AG08396 (cell line): ENCODE results near the gene DDX31.

Experiments
- DNase-seq: peaks from one replicate; pipeline ENCODE4 v3.0.0; 2012; ENCODE audit warnings: low spot score, mixed read lengths

Gene DDX31

DNA sequence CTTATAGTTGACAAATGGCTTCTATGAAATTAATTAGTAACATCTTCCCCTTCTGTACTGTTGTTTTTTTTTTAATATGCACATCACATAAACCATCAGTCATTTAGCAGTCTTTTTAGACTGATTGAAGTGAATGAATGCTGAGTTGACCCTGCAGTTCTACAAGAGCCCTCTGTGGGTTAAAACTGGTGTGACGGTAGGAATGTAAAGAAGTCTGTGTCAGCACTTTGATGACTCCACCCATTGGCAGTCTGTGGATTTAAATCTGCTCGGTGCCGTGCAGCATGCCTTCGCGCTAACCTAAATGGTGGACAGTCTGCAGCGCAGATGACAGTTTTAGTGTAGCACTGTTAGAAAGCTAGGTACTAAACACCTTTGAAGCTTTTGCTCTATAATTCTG, 3.6 kb upstream of the DDX31 start:
- peak; percentile 45 for DNase-seq

DNA sequence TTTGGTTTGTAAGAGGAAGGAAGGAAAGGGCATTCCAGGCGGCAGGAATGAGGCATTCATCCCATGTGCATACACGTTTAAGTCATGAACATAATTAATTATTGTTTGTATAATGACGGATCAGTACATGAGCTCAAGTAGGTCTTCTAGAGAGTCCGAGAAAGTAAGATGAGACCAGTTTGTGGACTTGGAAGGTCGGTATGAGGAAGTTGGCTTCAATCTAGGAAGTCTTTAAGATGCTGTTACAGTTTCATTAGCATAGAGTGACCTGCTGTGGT, 2.6 kb upstream of the DDX31 start:
- no peak for DNase-seq

DNA sequence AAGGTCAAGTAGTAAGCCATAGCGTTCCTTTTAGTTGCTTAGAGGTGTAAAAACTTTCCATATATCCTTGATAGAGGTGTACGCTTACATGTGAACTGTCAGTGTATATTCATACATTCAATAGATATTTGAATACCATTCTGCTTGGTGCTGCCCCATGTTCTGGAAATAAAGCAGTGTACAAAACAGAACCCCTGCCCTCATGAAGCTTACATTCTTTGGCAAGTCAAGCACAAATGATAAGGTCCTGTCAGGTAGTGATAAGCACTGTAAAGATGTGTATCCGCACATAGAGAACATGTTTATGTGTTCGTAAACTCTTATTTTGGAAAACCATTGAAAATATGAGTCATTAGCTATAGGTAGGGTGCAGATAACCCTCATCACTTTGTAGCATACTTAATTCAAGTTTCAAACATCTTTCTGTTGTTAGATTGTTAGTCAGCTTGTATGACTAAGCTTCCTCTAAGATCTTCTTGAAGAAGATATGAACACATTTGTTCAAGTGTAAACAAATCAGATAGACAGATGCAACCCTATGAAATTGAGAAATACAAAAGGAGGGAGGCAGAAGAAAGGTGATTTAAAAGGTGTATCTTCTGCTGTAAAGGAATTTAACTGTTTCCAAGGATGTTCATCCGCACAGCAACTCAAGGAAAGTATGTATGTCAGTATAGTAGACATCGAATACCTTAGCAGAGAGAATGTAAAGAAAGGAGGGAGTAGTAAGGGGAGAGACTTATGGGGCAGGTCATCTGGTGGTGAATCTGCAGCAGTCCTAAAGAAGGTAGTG, 2.0 kb upstream of the DDX31 start:
- peak; percentile 15 for DNase-seq

DNA sequence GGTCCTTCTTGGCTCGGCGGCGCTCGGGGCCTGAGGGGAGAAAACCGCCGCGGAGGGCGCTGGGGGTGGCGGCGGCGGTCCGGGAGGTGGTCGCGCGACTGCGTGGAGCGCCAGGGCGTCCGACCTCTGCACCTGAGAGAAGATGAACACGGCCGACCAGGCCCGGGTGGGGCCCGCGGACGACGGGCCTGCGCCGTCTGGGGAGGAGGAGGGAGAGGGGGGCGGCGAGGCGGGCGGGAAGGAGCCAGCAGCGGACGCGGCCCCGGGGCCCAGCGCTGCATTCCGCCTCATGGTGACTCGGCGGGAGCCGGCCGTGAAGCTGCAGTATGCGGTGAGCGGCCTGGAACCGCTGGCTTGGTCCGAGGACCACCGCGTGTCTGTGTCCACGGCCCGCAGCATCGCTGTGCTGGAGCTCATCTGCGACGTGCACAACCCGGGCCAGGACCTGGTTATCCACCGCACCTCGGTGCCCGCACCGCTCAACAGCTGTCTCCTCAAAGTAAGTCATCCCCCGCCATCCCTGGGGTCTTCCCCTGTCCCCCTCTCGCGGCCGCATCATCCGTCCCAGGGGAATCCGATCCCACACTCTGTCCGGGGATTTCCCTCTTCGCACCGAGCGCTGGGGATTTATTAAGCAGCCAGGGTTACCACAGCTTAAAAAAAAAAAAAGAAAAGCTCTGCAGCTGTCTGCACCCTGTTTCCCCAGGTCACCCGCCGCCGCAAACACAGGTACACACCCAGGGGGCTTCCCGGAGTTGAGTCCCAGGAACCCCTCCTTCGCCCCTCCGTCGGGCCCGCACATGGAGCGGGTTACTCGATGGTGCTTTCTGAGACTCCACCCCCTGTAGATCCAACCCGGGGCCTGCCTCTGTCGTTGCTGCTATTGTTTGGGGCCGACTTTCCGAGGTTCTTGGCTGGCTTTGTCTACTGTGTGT, 941 bp upstream of the DDX31 start, which contains the start of gene GTF3C4:
Gene GTF3C4 (plus strand): TSS at position 8 of the 935 bp plus-strand sequence. CDS start 135 bp downstream, at position 143.
- DNase-seq = peak; percentile 29

DNA sequence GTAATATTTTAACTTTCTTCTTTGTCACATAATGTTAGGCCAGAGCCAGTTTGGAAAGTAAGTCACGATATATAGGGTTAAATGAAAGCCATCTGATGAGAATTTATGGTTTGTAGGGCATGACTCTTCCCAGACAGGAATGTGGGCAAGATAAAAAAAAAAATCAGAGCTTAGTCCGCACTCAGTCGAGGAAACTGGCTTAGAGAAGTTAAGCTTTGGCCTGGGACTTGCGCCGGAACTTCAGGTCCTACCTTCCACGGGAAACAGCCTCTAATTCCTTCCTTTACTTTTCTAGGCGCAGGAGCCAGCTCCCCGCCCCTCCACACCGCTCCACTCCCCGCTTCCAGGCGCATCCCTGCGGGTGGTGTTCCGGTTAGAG, 475 bp downstream of the DDX31 start:
- DNase-seq = no peak

DNA sequence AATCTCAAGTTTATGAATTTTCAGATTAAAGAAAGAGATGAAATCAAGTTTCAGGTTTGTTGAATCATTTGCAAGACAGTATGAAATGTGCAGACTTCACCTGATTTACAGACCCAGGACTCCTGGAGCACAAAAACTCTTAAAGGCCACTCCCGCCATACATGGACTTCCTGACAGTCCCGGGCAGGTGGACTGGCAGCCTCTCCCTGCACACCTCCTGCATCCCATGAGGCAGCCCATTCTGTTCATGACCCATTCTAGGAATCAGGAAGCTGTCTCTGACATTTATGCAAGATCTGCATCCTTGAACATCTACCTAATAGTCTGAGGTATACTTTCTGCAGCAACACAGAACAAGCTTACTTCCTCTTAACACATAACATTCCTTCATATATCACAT, 5.9 kb downstream of the DDX31 start:
- no peak for DNase-seq

DNA sequence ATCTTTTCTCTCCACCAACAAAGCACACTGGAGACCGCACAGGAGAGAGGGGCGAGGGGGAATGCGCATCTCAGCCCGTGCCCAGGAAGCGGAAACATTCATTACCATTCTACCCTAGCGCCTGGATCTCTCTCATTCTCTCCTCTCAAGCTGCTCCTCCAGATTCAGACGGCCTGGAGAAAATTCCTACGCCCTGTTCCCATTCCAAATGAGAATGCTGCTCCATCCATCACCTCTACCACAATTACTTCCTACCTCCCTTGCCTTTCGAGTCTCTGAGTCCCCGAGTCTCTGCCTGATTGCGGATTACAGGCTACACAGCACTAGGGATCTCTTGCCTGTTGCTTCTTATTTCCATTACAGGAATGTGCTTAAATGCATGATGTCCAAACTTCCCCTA, 6.7 kb downstream of the DDX31 start:
- DNase-seq = no peak

DNA sequence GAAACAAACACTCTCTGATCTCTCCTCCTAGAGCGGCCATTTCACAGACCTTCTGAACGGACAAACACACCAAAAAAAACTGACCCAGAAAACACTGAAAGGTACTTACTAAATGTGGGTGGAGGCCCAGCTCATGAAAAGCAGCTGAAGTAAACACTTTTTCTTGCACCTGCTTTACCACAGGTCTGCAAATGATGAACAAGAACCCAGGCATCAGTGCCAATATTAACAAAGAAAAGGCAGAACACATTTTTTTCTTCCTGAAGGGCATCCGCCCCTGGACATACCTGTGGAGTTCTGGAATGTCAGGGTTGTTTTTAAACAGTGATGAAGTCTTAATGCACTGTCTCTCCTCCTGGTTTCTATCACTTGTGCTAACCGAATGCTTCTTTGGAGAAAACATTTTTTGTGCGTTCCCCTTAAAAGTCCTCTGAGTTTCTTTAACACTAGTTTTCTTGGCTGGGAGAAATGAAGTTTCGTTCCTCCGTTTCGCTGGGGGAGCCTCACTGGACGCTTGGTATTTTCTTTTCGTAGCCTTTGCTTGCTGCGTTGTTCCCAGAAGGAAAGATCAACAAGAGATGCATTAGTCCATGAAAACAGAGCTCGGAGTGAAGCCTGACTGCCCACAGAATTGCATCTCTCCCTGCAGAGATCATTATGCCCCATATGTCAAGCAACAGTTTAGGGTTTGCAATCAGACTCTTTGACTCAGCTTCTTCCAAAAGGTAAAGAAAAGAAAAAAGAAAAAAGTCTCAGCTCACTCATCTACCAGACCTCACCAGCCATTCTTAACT, 7.4 kb downstream of the DDX31 start:
- DNase-seq = no peak

DNA sequence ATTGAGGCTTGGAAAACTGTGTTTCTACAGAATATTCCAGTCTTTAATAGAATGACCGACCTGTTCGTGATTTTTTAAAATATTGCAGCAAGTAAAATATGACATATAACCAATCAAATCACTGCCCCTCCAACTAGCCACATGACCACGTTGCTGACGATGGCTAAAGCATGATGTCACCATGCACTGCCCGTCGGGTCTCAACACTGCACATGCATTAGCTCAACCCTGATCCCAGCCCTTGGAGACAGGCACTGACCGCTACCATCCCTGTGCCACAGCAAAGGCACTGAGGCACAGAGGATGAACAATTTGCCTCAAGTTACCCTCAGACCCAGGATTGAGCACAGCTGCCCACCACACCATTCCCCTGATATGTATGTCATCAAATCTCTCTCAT, 13.5 kb downstream of the DDX31 start:
- DNase-seq = no peak

DNA sequence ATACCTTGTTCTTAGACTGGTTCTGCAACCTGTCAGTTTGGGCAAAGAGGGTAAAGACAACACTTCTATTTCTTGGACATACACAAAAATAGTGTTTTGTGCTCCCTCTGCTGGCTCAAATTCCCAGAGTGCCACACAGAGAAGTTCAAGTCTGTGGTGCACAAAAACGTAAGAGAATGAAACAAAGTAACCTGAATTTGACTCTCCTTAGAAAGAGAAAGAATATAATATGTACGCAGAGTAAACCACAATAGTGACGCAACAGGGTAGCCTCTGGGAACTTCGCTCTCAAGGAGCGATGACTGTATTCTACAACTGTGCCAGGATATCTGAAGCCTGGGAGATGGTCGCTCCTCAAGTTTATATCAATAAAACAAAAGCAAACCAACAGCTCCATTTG, 18.5 kb downstream of the DDX31 start:
- DNase-seq = peak; percentile 44

DNA sequence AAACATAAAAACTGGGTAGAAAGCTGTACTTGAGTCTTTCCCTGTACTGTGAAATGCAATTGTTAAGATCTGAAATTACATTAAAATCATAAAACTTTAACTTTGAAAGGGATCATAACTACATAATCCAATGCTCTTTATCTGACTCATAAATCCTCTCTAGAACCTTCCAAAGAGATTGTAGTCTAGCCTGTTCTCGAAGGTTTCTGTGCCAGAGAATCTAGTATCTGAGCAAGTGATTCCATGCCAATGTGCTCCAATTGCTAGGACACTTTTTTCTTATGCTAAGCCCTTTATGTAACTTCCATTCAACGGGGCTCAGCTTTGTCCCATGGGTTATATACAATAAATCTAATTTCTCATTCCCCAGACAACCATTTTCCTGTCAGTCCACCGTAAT, 21.1 kb downstream of the DDX31 start:
- DNase-seq = no peak

DNA sequence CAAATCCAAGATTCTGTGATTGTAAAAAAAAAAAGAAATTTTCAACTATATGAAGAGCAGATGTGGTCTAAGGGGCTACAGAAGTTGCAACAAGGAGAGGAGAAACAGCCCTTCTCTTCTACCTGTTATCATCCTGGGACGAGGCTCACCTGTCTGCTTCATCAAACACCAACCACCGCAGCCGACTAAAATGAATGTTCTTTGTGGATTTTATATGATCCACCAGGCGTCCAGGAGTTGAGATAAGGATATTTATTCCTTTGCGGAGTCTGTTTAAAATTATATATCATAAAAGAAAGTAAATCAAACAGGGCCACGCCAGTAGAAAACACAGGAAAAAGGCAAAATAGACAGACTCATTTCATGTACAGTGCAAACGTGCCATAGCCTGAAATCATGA, 21.5 kb downstream of the DDX31 start:
- DNase-seq = no peak

DNA sequence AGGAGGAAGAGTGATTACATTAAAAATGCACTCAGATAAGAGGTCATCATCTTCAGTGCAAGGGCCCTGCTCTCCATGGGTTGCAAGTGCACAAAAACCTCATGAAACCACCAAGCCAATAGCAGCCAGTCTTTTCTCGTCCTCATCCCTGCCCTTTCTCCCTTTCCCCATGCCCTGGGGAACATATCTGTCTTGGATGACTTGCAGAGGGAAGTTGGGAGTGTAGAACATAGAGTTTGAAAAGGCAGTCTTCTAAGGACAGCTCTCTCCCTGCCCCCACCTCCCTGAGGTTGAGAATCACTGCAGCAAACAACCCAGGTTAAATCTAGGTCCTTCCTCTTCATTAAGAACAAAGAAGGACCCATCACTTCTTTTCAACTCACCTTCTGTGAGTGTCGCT, 22.0 kb downstream of the DDX31 start:
- DNase-seq = no peak

DNA sequence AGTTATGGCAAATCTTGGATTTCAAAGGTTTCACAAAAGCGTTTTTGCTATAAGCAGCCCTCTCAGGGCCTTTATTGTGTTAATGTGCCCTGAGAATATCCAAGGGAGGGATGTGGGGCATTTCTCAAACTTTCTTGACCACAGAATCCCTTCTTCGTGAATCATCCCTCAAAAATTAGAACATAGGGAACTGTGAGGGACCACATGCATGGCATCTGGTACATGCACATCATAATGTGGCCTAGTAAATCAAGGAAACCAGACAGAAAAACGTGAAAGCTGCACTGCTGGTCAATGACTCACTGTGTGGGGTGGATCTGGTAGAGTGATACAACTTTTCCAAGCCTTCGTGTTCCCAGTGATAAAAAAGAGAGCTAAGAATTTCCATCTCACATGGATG, 22.4 kb downstream of the DDX31 start:
- DNase-seq = peak; percentile 88

DNA sequence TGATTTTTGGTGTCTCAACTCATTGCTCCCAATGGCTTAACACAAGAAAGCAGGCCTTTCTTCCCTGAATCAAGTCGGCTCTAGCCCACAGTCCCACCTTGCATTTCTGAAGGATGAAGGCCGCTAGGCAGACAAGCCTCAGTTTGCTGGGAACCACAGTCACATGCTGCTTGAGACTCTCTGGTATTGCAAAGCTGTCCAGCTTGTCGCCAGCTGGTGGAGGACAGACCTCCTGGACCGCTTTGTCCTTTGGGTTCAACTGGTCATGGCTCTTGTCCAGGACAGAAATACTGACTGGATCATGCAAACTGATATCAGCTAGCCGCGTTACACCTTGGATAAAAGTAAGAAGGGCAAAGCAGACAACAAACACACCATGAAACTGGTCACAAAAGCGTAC, 23.1 kb downstream of the DDX31 start:
- DNase-seq = no peak

DNA sequence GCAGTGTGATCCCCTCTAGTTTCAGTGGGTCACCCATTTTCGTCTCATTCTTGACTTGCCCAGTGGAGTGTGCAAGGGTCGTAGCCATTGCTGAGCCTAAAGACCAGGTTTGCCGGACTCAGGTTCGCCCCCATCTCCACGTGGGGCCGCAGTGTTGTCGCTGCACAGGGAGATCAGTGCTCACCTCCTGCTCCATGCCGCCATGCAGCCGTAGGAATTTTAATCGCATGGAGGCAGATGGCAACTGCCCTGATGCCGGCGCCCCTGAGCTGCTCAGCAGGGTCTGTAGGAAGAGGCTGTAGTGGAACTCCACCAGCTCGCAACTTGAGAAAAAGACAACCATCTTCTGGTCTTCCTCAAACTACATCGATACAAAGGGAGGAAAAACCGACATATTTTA, 24.1 kb downstream of the DDX31 start:
- DNase-seq = no peak

DNA sequence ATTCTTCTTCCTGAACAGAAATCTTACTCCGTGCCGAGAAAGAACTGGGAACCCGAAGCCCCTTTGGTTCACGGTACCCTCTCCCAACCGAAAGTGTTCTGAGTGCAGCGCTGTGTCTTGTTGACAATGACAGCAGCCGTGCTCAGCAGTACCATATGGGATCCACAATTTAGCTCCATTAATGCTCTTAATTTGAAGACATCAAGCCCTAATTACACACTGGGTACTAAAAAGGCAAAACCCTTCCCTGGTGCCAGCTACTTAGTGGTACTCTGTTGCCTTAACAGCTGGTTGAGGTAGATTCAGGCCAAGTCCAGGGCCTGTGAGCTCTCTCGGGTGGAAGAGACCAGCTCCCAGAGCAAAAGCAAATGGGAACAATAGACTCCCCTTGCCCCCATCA, 24.5 kb downstream of the DDX31 start:
- DNase-seq = no peak

DNA sequence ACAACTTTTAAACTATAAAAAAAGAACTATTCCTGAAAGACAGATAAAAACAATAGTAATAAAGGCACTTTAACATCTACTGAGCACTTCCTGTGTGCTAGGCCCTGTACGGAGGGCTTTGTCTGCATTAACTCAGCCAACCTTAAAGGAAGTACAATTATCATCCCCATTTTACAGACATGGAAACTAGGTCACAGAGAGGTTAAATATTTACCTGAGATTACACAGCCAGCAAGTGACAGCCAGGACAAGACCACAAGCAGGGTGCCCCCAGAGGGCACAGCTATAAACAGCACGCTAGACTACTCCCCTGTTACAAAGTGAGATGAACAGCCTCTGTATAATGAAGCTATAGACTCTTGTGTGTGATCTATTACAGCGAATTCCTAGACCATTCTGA, 25.5 kb downstream of the DDX31 start:
- no peak for DNase-seq

DNA sequence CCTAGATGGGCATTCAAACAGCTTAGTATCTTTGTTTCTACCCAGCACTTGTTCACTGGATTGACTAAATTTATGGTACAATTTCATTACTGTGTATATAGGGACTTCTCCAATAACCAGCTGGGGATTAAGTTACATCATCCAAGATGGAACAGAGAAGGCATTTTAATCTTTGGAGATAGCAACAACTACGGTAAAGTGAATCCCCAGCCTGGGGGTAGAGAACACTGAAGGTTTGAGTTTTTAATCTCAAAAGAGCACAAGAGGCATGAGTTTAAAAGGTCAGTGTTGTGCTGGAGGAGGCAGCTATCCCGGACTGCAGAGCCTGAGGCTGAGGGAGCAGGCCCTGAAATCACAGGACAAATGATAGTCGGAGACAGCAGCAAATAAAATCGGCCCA, 28.6 kb downstream of the DDX31 start:
- DNase-seq = no peak

DNA sequence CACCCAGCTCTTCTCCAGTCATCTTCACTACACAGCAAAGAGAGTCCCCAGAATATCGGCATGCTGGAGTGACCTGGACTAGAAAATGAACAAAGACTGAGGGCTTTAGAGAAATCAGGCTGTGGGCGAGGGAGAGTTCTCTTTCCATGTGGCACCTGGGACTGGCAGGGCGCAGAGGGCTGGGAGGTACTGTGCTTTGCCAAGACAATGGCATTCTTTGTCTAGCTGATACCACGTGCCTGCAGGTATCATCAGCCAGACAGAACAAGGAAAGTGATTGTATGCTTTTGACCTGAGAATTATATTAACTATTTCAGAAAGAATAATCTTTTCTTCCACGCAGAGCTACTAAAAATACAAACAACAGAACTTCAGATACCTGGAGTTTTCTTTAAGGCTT, 30.5 kb downstream of the DDX31 start:
- no peak for DNase-seq

DNA sequence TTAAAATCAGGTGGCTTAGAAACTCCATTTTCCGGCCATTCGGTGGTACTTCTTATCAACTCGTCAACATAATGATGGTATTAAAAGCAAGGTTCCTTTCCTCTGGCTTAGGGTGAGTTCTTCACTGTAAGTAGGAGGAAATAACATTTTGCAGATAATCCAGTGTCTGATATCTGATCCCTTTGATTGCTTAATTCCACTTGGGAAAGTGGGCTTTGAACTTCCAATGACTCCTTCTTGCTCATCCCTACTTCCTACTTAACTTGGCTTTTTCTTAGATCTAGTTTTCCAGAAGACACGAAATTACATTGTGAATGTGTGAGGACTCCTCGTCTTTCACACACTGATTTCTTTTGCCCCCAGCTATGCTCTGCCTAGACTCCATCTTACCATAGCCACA, 31.5 kb downstream of the DDX31 start:
- no peak for DNase-seq

DNA sequence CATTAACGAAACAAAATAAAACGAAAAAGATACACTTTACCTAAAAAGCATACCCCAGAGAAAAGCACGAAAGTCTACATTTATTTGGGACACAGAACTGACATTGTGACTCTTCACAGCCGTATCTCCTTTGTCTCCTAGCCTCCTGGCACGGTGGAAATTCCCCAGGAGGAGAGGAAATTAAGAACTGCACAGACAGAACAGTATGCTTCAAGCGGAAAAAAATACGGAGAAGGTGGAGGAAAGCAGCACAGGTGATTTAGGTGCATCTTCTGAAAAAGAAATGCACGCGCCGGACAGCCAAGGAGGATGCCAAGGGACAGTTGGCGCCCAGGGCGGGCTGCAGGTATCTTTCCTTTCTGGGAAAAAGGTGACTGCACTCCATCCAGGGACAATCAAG, 32.0 kb downstream of the DDX31 start:
- no peak for DNase-seq

DNA sequence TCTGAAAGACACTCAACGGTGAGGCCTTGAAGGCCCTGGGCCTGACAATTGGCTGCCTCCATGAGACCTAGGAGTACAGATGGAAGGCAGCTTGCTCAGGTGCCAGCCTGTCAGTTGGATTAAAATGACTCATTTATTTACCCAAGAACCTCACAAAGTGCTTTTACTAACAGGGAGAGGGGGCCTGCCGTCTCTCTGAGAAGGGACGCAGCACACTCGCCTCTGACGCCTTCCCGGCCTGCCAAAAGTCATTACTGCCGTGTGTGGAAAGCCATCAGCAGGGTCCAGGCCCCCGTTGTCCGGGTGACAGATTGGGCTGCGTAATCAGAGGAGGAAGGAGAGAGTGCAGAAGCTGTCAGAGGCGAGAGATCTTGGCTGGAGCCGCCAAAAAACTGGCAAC, 32.4 kb downstream of the DDX31 start:
- no peak for DNase-seq
